Natural killer cell (primary cell): ENCODE data around the gene UBAP1. TPM values are rescaled to one million over a fixed set of nuclear protein-coding genes. Genes with fewer than 3 reads are reported as not detected.

Source experiments
- ATAC-seq, 3 donors: fragments of 150-1000 bp in 2 of 3; fragments of 200-7000 bp in 1 of 3; cut with Tn5 transposase; 1 replicate in 1 of 3; 2 replicates in 2 of 3; pipeline ENCODE4 v1.10.0; 2021; ENCODE audit warnings: mild to moderate bottlenecking in 2 of 3, moderate library complexity in 2 of 3
- DNase-seq, 2 donors: peaks; one replicate each; pipeline versions ENCODE4 v3.0.0 to v3.0.0-alpha.2; 2013 to 2021; ENCODE audit warnings: mixed read lengths in 1 of 2
- H3K27ac ChIP-seq: one replicate; pipeline ENCODE4 v1.5.1; 2013; ENCODE audit warnings: mild to moderate bottlenecking, low read length
- H3K27me3 ChIP-seq: one replicate; pipeline ENCODE4 v1.6.1; 2013; ENCODE audit warnings: low read length; ENCODE audit not compliant: control insufficient read depth, insufficient read depth
- H3K36me3 ChIP-seq: one replicate; pipeline ENCODE4 v1.6.1; 2013; ENCODE audit warnings: low read length; ENCODE audit not compliant: control insufficient read depth, insufficient read depth
- H3K4me1 ChIP-seq: one replicate; pipeline ENCODE4 v1.6.1; 2013; ENCODE audit warnings: low read length; ENCODE audit not compliant: control insufficient read depth, insufficient read depth
- H3K4me3 ChIP-seq: one replicate; pipeline ENCODE4 v1.5.1; 2013; ENCODE audit warnings: low read length
- H3K9me3 ChIP-seq: one replicate; pipeline ENCODE4 v1.6.1; 2013; ENCODE audit warnings: low read length; ENCODE audit not compliant: control insufficient read depth, insufficient read depth
- H3K27ac Mint-ChIP-seq, 2 donors: one replicate each; pipeline ENCODE4 v1.8.0; 2022; ENCODE audit warnings: mild to moderate bottlenecking in 2 of 2, mixed read lengths in 2 of 2, moderate library complexity in 1 of 2
- H3K27me3 Mint-ChIP-seq, 2 donors: one replicate each; pipeline ENCODE4 v1.8.0; 2022; ENCODE audit warnings: low read depth in 2 of 2, mixed read lengths in 2 of 2
- H3K36me3 Mint-ChIP-seq: one replicate; pipeline ENCODE4 v1.8.0; 2022; ENCODE audit warnings: mixed read lengths
- H3K4me1 Mint-ChIP-seq, 2 donors: one replicate each; pipeline ENCODE4 v1.8.0; 2022; ENCODE audit warnings: mixed read lengths in 2 of 2
- H3K4me3 Mint-ChIP-seq: one replicate; pipeline ENCODE4 v1.8.0; 2022; ENCODE audit warnings: mild to moderate bottlenecking, moderate library complexity, mixed read lengths
- H3K9me3 Mint-ChIP-seq, 2 donors: one replicate each; pipeline ENCODE4 v1.8.0; 2022; ENCODE audit warnings: mixed read lengths in 2 of 2
- CTCF ChIP-seq: fragments of 200-600 bp; IDR thresholded peaks from one replicate; pipeline ENCODE4 v1.8.0; 2022; ENCODE audit warnings: antibody characterized with exemption
- WGBS: methylation state at CpG from one replicate; pipeline ENCODE4 v1.1.7; 2013; ENCODE audit warnings: missing lambda C conversion rate; ENCODE audit not compliant: insufficient coverage; 5-methylcytosine and 5-hydroxymethylcytosine counted together
- intact Hi-C: fragments of 100-400 bp; cut with micrococcal nuclease; formaldehyde crosslinking; loops from one replicate; pipeline ENCODE4 v1.14.2; 2022
- total RNA-seq, 4 donors: library from RNA; stranded (reverse); fragments of 120-200 nt in 1 of 4; gene quantifications; one replicate each; pipeline versions ENCODE4 v1.2.3 to v1.2.4, GENCODE V29; 2013 to 2022

Gene UBAP1
- total RNA-seq, 3 donors from 2014 or later (not counting 1 experiment from before 2014, with no cell fraction given), result 43.6 to 59.3 (median 49.7) TPM

DNA sequence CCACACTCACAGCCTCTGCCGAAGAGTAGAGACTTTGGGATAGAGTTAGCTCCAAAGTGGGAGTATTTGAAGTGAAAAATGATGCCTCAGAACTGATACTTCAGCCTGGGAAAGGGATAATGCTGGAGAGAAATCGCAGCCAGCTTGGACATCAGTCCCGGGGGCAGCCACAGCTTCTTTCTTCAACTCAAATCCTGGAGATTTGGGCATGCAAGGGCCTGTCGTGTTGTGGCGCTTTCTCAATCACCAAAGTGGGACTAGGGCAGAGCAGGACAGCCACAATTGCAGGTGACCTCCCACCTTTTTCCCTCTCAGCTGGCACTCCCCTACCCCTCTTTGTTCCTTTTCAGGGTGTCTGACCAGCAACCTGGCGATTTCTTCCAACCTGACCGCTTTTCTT lies 70.4 kb downstream of the UBAP1 start:
- no peak for ATAC-seq

DNA sequence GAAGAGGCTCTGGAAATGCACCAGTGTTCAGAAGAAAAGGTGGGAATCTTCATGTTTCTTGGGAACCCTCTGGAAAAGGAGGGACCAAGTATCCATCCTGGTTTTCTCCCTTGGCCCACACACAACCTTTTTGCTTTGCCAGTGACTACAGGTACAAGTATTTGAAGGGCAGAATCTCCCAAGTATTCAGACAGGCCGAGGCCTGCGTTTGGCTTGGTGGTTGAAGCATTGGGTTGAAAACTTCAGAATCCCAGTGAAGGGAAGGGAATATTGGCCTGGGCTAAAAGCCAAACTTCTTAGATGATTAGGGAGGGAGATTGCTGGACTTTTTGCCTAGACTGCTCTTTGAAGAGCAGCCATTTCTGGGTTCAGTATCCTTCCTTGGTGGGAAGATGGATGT lies 71.9 kb downstream of the UBAP1 start:
- DNase-seq (no peak), ATAC-seq (no peak)
- Mint-ChIP-seq H3K27ac (peak overlapping the region; percentile 29 to 62), H3K9me3 (no peaks in the 10 kb centered on the region), H3K4me1 (peaks cover 4 to 7% of the 10 kb centered on the region in 2 donors), H3K27me3 (no peaks in the 10 kb centered on the region), H3K4me3 (no peak overlapping the region), H3K36me3 (no peaks in the 10 kb centered on the region)
- H3K27me3 ChIP-seq, result no peaks in the 10 kb centered on the region
- H3K36me3 ChIP-seq, result peaks cover 47% of the 10 kb centered on the region
- H3K27ac ChIP-seq, result no peak overlapping the region
- no peak for TF ChIP-seq CTCF
- 92% methylated on average over 2 of the region's 2 CpGs for WGBS
- peaks cover 6% of the 10 kb centered on the region for H3K4me1 ChIP-seq
- no peak overlapping the region for H3K4me3 ChIP-seq
- no peaks in the 10 kb centered on the region for H3K9me3 ChIP-seq
- intact Hi-C loops, result no loop called here

More for the DNA sequence above, 70.4 kb downstream of the UBAP1 start:
- Histone ChIP-seq H3K27me3 (no peaks in the 10 kb centered on the region), H3K4me1 (peaks cover 6% of the 10 kb centered on the region), H3K27ac (no peak overlapping the region), H3K4me3 (no peak overlapping the region), H3K36me3 (peaks cover 47% of the 10 kb centered on the region), H3K9me3 (no peaks in the 10 kb centered on the region)
- no peak for TF ChIP-seq CTCF
- WGBS, result 96% methylated on average over 7 of the region's 7 CpGs
- Mint-ChIP-seq H3K36me3 (no peaks in the 10 kb centered on the region), H3K9me3 (no peaks in the 10 kb centered on the region), H3K4me1 (peaks cover 4 to 7% of the 10 kb centered on the region in 2 donors), H3K27me3 (no peaks in the 10 kb centered on the region), H3K4me3 (no peak overlapping the region), H3K27ac (no peak overlapping the region)
- no peak for DNase-seq
- intact Hi-C loops, result no loop called here

DNA sequence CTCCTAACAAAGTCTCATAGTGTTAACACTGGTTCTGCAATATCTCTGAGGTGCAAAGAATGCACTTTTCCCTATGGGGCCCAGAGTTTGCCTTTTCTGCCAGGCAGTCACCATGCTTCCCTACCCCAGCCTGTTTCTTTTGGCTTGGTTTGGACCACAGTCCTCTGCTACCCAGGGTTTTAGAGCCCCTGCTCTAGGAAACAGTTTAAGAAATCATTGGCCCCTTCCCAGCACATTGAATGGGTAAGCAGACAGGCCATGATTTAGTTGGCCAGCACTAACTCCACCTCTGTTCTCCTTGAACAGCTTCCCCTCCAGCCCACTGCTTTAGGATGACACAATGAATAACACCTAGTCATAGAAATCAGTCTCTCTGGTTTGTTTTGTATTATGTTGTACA lies 73.2 kb downstream of the UBAP1 start:
- peak overlapping the region; percentile 43 to 62 for H3K27ac Mint-ChIP-seq
- TF ChIP-seq CTCF, result no peak
- H3K4me3 Mint-ChIP-seq, result no peak overlapping the region
- Histone ChIP-seq H3K27me3 (no peaks in the 10 kb centered on the region), H3K9me3 (no peaks in the 10 kb centered on the region), H3K4me1 (peaks cover 6% of the 10 kb centered on the region), H3K27ac (no peak overlapping the region), H3K36me3 (peaks cover 39% of the 10 kb centered on the region), H3K4me3 (no peak overlapping the region)
- no peak for ATAC-seq
- DNase-seq, result no peak
- H3K9me3 Mint-ChIP-seq, result no peaks in the 10 kb centered on the region
- H3K36me3 Mint-ChIP-seq, result no peaks in the 10 kb centered on the region
- H3K4me1 Mint-ChIP-seq, result no peaks in the 10 kb centered on the region
- intact Hi-C loops, result loop anchor here (2.0 kb wide), 1 partner anchor 73 kb away; the partner anchor contains the start of gene UBAP1
- H3K27me3 Mint-ChIP-seq, result no peaks in the 10 kb centered on the region
